OCI-LY7 (cell line): Measurements from ENCODE around the gene ZBTB5. TPM values are rescaled to one million over a fixed set of nuclear protein-coding genes. Genes with fewer than 3 reads are reported as not detected.

ENCODE experiments used
- BruUV-seq: library from RNA; stranded (reverse); fragments of 400-500 nt; replicated peaks from 2 replicates; lab custom pipeline; 2021; lab: Mats Ljungman, UMichigan
- CTCF ChIA-PET: fragments of 300-600 bp; sonication (Branson Sonifier 250); formaldehyde crosslinking; loops from one replicate; lab custom pipeline; 2022; ENCODE audit warnings: antibody characterized with exemption; ENCODE audit not compliant: unreplicated experiment; lab: Charles Lee
- POLR2A ChIA-PET: fragments of 300-600 bp; sonication (Branson Sonifier 250); formaldehyde crosslinking; loops from one replicate; lab custom pipeline; 2022; ENCODE audit warnings: antibody characterized with exemption; lab: Charles Lee
- DNase-seq: peaks from one replicate; pipeline ENCODE4 v3.0.0-alpha.2; 2015; ENCODE audit warnings: low spot score
- H2AFZ ChIP-seq: fragments of 200-600 bp; sonication (generic), shearing (Covaris generic); 2 replicates; pipeline ENCODE4 v1.6.1; 2014; ENCODE audit warnings: mild to moderate bottlenecking, antibody characterized with exemption, low read length, moderate library complexity
- H3K27ac ChIP-seq: fragments of 200-600 bp; sonication (generic); 2 replicates; pipeline ENCODE4 v1.5.1; 2014; ENCODE audit warnings: mixed run types, low read depth, mild to moderate bottlenecking, moderate library complexity, low read length, inconsistent platforms; ENCODE audit not compliant: poor library complexity, severe bottlenecking
- H3K36me3 ChIP-seq: fragments of 200-600 bp; sonication (generic); 2 replicates; pipeline ENCODE4 v1.6.1; 2014; ENCODE audit warnings: mild to moderate bottlenecking, antibody characterized with exemption, low read length, moderate library complexity, mixed read lengths; ENCODE audit not compliant: insufficient read depth
- H3K4me1 ChIP-seq: fragments of 200-600 bp; sonication (generic); 2 replicates; pipeline ENCODE4 v1.5.1; 2014; ENCODE audit warnings: mild to moderate bottlenecking, low read length; ENCODE audit not compliant: insufficient read depth, poor library complexity, severe bottlenecking
- H3K4me2 ChIP-seq: fragments of 200-600 bp; sonication (generic); 2 replicates; pipeline ENCODE4 v1.6.1; 2014; ENCODE audit warnings: mild to moderate bottlenecking, low read length
- H3K4me3 ChIP-seq: fragments of 200-600 bp; sonication (generic); 2 replicates; pipeline ENCODE4 v1.5.1; 2014; ENCODE audit warnings: mild to moderate bottlenecking, low read depth, low read length; ENCODE audit not compliant: poor library complexity, severe bottlenecking
- H3K79me2 ChIP-seq: fragments of 200-600 bp; sonication (generic); 2 replicates; pipeline ENCODE4 v1.6.1; 2016; ENCODE audit warnings: low read depth, mild to moderate bottlenecking, low read length, moderate library complexity, mixed read lengths; ENCODE audit not compliant: insufficient read depth
- H3K9me2 ChIP-seq: fragments of 200-600 bp; sonication (generic); 2 replicates; pipeline ENCODE4 v1.6.1; 2016; ENCODE audit warnings: mild to moderate bottlenecking, low read length, mixed read lengths; ENCODE audit not compliant: insufficient read depth
- H3K9me3 ChIP-seq: fragments of 200-600 bp; sonication (generic); 2 replicates; pipeline ENCODE4 v1.6.1; 2014; ENCODE audit warnings: mild to moderate bottlenecking, mixed run types, low read length, mixed read lengths
- H4K20me1 ChIP-seq: fragments of 200-600 bp; sonication (generic); 2 replicates; pipeline ENCODE4 v1.6.1; 2014; ENCODE audit warnings: mild to moderate bottlenecking, antibody characterized with exemption, low read length, moderate library complexity, mixed read lengths; ENCODE audit not compliant: insufficient read depth
- CTCF ChIP-seq: fragments of 200-600 bp; sonication (generic); conservative IDR thresholded peaks from 2 replicates; pipeline ENCODE4 v1.5.1; 2014; ENCODE audit warnings: mild to moderate bottlenecking, antibody characterized with exemption, low read length, moderate library complexity, mixed read lengths
- EZH2phosphoT487 ChIP-seq: fragments of 200-600 bp; sonication (generic); IDR thresholded peaks from 2 replicates; pipeline ENCODE4 v1.6.1; 2018; ENCODE audit warnings: low read depth, borderline replicate concordance, mild to moderate bottlenecking, mixed run types, antibody characterized with exemption, low read length, moderate library complexity, mixed read lengths
- intact Hi-C: fragments of 100-400 bp; cut with micrococcal nuclease; formaldehyde crosslinking; loops from one replicate; pipeline ENCODE4 v1.10.0; 2022; ENCODE audit not compliant: unreplicated experiment
- total RNA-seq, 2 experiments: library from RNA; depleted of rRNA in 1 of 2; stranded (reverse); fragments of >200 nt in 1 of 2; shearing (Covaris generic) in 1 of 2; gene quantifications; 2 replicates each; pipeline ENCODE4 v1.2.3, GENCODE V29; 2014 to 2022

The ZBTB5 gene
- total RNA-seq, 2 experiments from 2014 or later: 20.2 to 31.9 TPM

- peak overlapping the region; percentile 74 for H3K4me3 ChIP-seq
- no peak overlapping the region for H2AFZ ChIP-seq
- TF ChIP-seq CTCF (0 out of 2 replicates have a peak, but pooled peaks have one; percentile 29), EZH2phosphoT487 (no peak)
- no peaks in the 10 kb centered on the region for H3K36me3 ChIP-seq
- H3K9me2 ChIP-seq: no peaks in the 10 kb centered on the region
- peak; percentile 100 for DNase-seq
- H3K9me3 ChIP-seq: no peaks in the 10 kb centered on the region
- H3K4me2 ChIP-seq: peak overlapping the region; percentile 94
- peaks cover 31% of the 10 kb centered on the region; the same call in 1 of the 2 replicates for H3K79me2 ChIP-seq
- no peaks in the 10 kb centered on the region for H4K20me1 ChIP-seq
- peak overlapping the region; percentile 97 for H3K27ac ChIP-seq
- ChIA-PET POLR2A (interaction anchor here (0.6 to 14.0 kb wide), 13 partner anchors 10 to 270 kb away, joined by 3 to 298 read pairs (median 8); no protein-coding TSS in a partner anchor), CTCF (interaction anchor here (0.7 kb wide), 1 partner anchor 166 kb away, joined by 4 read pairs; no protein-coding TSS in a partner anchor)
- H3K4me1 ChIP-seq: peaks cover 98% of the 10 kb centered on the region
- BruUV-seq: no TSS peak
- intact Hi-C loops: loop anchor here (1.0 to 5.0 kb wide), 6 partner anchors 38 to 412 kb away; partner anchors contain the start of gene ZCCHC7
Measured at GRCh38 chr9:37408933-37409710, 56.1 kb downstream of the ZBTB5 start.

- POLR2A ChIA-PET: interaction anchor here (0.6 to 14.0 kb wide), 28 partner anchors 8 to 1255 kb away, joined by 3 to 298 read pairs (median 4); partner anchors contain the start of genes GRHPR and POLR1E
- H3K79me2 ChIP-seq: peaks cover 31% of the 10 kb centered on the region; the same call in 1 of the 2 replicates
- H3K4me1 ChIP-seq: peaks cover 98% of the 10 kb centered on the region
- peak; percentile 86 for TF ChIP-seq CTCF
- TF ChIP-seq EZH2phosphoT487: no peak
- H3K4me2 ChIP-seq: peak overlapping the region; percentile 94
- DNase-seq: peak; percentile 81
- H3K36me3 ChIP-seq: no peaks in the 10 kb centered on the region
- H2AFZ ChIP-seq: no peak overlapping the region; the same call in 1 of the 2 replicates
- H3K9me2 ChIP-seq: no peaks in the 10 kb centered on the region
- H3K27ac ChIP-seq: peak overlapping the region; percentile 97
- no TSS peak for BruUV-seq
- no peaks in the 10 kb centered on the region for H4K20me1 ChIP-seq
- H3K4me3 ChIP-seq: peak overlapping the region; percentile 74
- H3K9me3 ChIP-seq: no peaks in the 10 kb centered on the region
- CTCF ChIA-PET: interaction anchor here (0.6 to 2.0 kb wide), 8 partner anchors 16 to 110 kb away, joined by 3 to 11 read pairs (median 4); no protein-coding TSS in a partner anchor
- intact Hi-C loops: loop anchor here (5.0 kb wide), 3 partner anchors 285 to 410 kb away; partner anchors contain the start of gene ZCCHC7
Measured at GRCh38 chr9:37407468-37407867, 57.8 kb downstream of the ZBTB5 start.
